Epithelial cell of esophagus (primary cell): ENCODE results near the gene FDXACB1.

Source experiments
- DNase-seq: peaks from one replicate; pipeline ENCODE4 v3.0.0; 2010; ENCODE audit warnings: low read depth
- H3K4me3 ChIP-seq: 2 replicates; pipeline ENCODE4 v1.5.1; 2011; ENCODE audit warnings: mild to moderate bottlenecking, low read length, control low read depth
- CTCF ChIP-seq: IDR thresholded peaks from 2 replicates; pipeline ENCODE4 v1.5.1; 2011; ENCODE audit warnings: low read depth, mild to moderate bottlenecking, low read length, control low read depth, inconsistent platforms; ENCODE audit not compliant: insufficient read depth; ENCODE audit errors: missing control alignments

The FDXACB1 gene

DNA sequence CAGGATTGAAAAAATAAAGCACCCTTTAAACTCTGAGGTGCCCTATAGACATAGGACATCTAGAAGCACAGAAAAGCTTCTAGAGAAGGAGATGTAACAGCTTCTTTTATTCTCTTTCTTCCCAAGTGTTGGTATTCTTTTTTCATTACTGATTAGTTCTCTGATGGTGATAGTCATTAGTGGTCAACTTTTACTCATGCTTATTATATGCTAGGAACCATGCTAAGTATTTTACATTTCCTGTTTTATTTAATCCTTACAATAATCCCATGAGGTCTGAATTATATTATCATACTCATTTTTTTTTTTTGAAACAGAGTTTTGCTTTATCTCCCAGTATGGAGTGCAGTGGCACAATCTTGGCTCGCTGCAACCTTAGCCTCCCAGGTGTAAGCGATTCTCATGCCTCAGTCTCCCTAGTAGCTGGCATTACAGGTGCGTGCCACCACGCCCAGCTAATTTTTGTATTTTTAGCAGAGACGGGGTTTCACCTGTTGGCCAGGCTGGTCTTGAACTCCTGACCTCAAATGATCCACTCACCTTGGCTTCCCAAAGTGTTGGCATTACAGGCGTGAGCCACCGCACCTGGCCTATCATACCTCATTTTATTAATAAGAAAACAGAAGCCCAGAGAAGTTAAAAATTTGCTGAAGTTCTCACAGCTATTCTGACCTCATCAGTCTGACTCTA, 42.7 kb upstream of the FDXACB1 start:
- H3K4me3 ChIP-seq, result no peak overlapping the region
- no peak for DNase-seq
- TF ChIP-seq CTCF, result no peak

- no peak overlapping the region for H3K4me3 ChIP-seq
- no peak for DNase-seq
- no peak for TF ChIP-seq CTCF
These were observed 41.9 kb upstream of the FDXACB1 start for GRCh38 chr11:111920908-111921307.

- peak within 1 kb of the TSS; percentile 34 for H3K4me3 ChIP-seq
- DNase-seq, result peak; percentile 88
- peak; percentile 17 for TF ChIP-seq CTCF
These were observed 39.7 kb upstream of the FDXACB1 start, which contains the start of gene C11orf52 for GRCh38 chr11:111918390-111919256. Gene C11orf52, plus strand, starts transcription at chr11:111918913. Its CDS starts 60 bp downstream, at chr11:111918973.

- H3K4me3 ChIP-seq, result no peak overlapping the region
- DNase-seq, result no peak
- no peak for TF ChIP-seq CTCF
These were observed 38.8 kb upstream of the FDXACB1 start for GRCh38 chr11:111917788-111918187.

DNA sequence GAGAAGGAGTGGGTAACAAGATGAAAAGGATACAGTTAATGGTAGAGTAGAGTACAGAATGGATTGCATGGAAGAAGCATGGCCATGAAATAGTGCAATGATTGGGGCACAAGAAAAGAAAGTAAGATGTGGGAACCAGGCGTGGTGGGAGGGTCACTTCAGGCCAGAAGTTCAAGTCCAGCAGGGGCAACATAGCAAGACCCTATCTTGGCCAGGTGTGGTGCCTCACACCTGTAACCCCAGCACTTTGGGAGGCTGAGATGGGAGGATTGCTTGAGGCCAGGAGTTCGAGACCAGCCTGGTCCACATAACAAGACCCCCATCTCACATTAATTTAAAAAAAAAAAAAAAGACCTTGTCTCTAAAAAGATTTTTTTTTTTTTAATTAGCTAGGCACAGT, 38.3 kb upstream of the FDXACB1 start:
- no peak for DNase-seq
- TF ChIP-seq CTCF, result no peak
- no peak overlapping the region for H3K4me3 ChIP-seq

DNA sequence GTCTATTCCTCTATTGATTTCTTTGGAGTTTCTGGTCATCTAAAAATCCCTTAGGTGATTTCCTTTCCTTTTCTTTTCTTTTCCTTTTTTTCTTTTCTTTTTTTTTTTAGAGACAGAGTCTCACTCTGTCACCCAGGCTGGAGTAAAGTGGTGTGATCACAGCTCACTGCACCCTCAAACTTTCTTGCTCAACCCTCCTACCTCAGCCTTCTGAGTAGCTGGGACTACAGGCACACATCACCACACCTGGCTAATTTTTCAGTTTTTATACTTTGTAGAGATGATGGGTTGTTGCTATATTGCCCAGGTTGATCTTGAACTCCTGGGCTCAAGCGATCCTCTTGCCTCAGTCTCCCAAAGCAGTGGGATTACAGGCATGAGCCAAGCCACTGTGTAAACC, 37.8 kb upstream of the FDXACB1 start:
- DNase-seq, result no peak
- no peak for TF ChIP-seq CTCF
- no peak overlapping the region for H3K4me3 ChIP-seq
